ENCODE results near the gene OVCA2.

- TF ChIP-seq CTCF (conservative IDR thresholded peaks at IDR 0.05) (no peak), ZFX (IDR thresholded peaks at IDR 0.05) (no peak)
These were observed 1.5 kb upstream of the OVCA2 start for GRCh38 chr17:2040219-2040827.

All from C4-2B (cell line).